ENCODE measurements around the gene LSR. TPM values are rescaled to one million over a fixed set of nuclear protein-coding genes. Genes with fewer than 3 reads are reported as not detected.

LSR gene
- total RNA-seq, 1 experiment from 2014 or later = 21.1 TPM

DNA sequence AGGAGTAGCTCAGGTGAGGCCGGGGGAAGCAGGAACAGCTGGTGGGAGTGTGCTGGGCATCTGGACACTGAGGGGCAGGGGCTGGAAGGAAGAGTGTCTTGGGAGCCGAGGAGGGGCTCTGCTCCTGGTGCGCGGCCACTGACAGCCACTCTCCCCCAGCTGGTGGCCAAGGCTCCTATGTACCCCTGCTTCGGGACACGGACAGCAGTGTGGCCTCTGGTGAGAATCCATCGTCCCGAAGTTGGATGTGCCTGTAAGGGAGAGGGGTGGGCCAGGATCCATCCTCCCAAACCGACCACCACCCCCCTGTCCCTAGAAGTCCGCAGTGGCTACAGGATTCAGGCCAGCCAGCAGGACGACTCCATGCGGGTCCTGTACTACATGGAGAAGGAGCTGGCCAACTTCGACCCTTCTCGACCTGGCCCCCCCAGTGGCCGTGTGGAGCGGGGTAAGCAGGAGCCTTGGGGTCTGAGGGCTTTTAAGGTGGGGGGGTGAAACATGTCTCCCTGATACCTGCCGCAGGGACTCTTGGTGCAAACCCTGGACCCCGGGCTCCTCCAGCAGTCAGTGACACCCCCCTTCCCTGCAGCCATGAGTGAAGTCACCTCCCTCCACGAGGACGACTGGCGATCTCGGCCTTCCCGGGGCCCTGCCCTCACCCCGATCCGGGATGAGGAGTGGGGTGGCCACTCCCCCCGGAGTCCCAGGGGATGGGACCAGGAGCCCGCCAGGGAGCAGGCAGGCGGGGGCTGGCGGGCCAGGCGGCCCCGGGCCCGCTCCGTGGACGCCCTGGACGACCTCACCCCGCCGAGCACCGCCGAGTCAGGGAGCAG is 17.9 kb downstream of the LSR start:
- no peak for DNase-seq (ENCODE audit: low read depth)

DNA sequence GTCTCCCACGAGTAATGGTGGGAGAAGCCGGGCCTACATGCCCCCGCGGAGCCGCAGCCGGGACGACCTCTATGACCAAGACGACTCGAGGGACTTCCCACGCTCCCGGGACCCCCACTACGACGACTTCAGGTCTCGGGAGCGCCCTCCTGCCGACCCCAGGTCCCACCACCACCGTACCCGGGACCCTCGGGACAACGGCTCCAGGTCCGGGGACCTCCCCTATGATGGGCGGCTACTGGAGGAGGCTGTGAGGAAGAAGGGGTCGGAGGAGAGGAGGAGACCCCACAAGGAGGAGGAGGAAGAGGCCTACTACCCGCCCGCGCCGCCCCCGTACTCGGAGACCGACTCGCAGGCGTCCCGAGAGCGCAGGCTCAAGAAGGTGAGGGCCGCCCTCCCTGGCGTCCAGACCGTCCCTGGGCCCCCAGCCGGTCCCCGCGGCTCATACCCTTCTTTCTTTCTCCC is 18.6 kb downstream of the LSR start:
- DNase-seq (ENCODE audit: low read depth) = peak; percentile 51

DNA sequence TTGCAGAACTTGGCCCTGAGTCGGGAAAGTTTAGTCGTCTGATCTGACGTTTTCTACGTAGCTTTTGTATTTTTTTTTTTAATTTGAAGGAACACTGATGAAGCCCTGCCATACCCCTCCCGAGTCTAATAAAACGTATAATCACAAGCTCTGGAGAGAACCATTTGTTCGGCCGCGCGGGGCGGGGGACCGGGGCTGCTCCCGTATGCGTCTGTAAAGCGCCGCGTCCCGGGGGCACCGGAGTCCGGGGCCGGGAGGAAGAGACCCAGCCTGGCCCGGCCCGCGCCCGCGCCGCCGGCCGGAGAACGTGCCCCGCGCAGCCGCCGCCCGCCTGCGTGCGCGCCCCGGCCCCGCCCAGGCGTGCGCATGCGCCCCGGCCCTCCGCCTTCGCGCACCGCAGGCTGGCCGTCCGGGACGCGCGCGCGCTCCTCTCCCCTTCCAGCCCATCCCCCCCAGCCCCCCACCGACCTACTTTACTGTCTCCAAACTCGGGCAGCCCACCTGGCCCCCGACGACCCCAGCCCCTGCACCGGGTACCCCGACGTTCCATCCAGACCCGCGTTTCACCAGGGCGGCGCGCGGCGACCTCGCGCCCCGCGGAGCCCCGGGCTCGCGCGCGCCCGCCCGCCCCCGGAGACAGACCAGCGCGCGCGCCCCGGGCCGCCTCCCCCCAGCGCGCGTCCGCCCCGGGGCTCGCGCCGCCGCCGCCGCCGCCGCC is 19.2 kb downstream of the LSR start:
- peak; percentile 89 for DNase-seq (ENCODE audit: low read depth)

- DNase-seq (ENCODE audit: low read depth) = peak; percentile 85
These were observed 20.0 kb downstream of the LSR start, which contains the start of gene USF2 for GRCh38 chr19:35268536-35269437. USF2 (plus strand) TSS chr19:35268962; CDS start chr19:35269102, 140 bp downstream.

GRCh38 chr19:35269438-35270117 is 20.8 kb downstream of the LSR start:
- peak; percentile 91 for DNase-seq (ENCODE audit: low read depth)

- no peak for DNase-seq (ENCODE audit: low read depth)
These were observed 21.6 kb downstream of the LSR start for GRCh38 chr19:35270381-35270811.

GRCh38 chr19:35271546-35271945 is 22.7 kb downstream of the LSR start:
- no peak for DNase-seq (ENCODE audit: low read depth)

DNA sequence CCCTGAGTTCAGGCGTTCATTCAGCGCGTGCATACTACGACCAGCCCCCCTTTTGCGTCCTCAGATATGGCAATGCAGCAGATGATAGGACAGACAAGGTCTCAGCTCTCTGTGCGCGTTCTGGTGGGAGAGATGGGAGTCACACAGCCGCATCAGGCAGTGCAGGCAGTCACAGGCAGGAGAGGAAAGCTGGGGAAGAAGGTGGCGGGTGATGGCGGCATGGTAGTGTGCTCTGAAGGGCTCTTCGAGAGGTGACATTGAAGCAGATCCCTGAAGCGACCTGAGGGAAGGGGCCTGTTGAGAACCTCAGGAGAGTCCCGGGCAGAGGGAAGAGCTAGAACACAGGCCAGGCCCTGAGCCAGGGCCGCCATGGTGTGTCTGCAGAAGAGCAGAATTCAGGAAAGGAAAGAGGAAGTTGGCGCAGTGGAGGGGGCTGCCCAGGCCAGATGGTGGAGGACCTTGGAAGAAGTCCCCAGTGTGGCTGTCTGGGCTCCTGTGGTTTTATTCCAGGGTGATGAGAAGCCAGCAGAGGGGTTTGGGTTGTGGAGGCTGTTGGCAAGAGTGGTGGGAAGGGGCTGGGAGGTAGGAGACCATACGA is 23.4 kb downstream of the LSR start:
- no peak for DNase-seq (ENCODE audit: low read depth)

GRCh38 chr19:35272954-35273649 is 24.3 kb downstream of the LSR start:
- DNase-seq (ENCODE audit: low read depth) = no peak

DNA sequence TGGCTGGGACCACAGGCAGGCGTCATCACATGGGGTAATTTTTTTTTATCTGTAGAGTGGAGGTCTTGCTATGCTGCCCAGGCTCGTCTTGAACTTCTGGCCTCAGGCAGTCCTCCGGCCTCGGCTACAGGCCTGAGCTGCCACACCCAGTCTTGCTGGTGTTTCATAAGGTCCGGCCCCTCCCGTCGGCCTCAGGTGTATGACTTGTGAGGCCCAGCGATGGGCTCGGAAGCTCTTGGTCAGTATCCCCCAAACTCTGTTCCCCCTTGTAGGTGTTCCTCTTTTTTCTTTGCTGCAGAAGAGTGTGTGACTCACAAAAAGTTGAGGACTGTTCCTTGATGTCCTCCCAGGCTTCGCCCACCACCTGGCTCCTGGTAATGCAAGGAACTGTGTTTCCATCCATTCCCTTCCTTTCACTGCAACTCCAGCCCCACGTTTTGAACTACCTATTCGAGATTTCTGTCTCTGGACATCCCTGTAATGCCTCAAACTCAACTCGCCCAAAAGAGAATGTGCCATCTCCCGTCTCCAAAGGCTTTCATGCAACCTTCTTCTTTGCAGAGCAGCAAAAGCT is 25.0 kb downstream of the LSR start:
- no peak for DNase-seq (ENCODE audit: low read depth)

- DNase-seq (ENCODE audit: low read depth) = no peak
These were observed 25.5 kb downstream of the LSR start for GRCh38 chr19:35274323-35274722.

DNA sequence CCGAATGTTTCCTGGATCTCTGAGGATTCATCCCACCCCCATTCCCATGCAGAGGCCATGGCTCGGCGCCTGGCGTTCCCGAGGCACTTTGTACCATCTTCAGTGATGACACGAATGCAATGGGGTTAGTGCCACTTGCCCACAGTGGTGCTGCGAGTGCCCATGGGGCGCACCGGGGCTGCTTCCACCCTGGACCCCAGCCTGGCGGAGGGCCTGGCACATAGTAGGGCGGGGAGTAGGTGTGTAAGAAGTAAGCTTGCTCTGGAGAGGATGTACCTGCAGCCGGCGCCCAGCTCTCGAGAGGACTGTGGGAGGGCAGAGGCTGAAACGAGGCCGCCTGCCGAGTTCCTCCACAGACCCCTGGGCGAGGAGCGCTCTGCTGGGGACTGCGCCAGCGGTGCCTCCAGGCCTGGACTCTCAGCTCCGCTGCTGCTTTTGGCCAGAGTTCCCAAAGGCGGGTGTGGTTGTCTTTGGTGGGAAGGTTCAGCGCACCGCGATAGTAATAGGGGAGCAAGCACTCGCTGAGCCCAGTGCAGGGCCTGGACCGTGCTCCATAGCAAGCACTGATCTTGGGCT is 28.0 kb downstream of the LSR start:
- no peak for DNase-seq (ENCODE audit: low read depth)

GRCh38 chr19:35278578-35279284 is 29.9 kb downstream of the LSR start:
- DNase-seq (ENCODE audit: low read depth) = no peak

GRCh38 chr19:35279374-35279773 is 30.6 kb downstream of the LSR start:
- DNase-seq (ENCODE audit: low read depth) = no peak

DNA sequence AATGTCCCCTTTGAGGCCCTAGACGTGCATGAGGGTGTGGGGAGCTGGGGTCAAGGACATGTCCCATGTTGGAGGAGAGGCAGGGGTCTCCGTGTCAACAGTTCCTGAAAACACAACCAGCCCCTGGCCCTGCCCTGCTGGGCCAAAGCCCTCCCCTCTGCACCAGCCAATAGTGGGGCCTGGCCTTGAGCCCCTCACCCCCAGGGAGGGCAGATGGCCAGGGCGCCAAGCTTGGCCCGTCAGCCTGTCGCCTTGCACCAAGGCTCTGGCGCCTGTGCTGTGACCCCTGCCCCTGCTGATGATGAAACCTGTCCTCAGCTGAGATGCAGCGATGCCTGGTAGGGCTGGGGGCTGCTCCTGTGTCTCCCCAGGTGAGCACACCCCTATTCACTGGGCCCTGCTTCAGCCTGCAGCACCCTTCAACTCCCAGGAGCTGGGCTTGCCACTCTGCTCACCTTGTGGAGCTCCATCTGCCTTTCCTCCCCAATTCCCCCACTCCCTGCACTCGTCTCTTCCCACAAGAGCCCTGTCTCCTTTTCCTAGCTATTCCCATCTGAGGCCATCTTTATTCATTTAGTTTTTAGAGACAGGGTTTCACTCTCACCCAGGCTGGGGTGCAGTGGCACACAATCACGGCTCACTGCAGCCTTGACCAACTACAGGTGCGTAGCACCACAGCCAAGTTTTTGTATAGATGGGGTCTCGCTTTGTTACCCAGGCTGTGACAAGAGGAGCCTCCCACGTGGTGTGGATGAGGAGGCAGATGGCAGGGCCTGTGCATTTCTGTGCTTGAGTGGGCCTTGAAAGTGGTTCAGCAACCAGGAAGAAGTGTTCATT is 31.4 kb downstream of the LSR start:
- DNase-seq (ENCODE audit: low read depth) = no peak

- DNase-seq (ENCODE audit: low read depth) = no peak
These were observed 32.5 kb downstream of the LSR start for GRCh38 chr19:35281303-35281702.

GRCh38 chr19:35284153-35285094 is 35.6 kb downstream of the LSR start:
- no peak for DNase-seq (ENCODE audit: low read depth)

Measured in Daoy (cell line).